Inflammatory macrophage treated with lipopolysaccharide for 4 hours (primary cell): ENCODE measurements around the gene RTL10.

Experiments used
- DNase-seq: peaks from one replicate; pipeline ENCODE4 v3.0.0-alpha.2; 2020

The RTL10 gene

GRCh38 chr22:19875531-19876313 lies 21.0 kb upstream of the RTL10 start:
- no peak for DNase-seq

DNA sequence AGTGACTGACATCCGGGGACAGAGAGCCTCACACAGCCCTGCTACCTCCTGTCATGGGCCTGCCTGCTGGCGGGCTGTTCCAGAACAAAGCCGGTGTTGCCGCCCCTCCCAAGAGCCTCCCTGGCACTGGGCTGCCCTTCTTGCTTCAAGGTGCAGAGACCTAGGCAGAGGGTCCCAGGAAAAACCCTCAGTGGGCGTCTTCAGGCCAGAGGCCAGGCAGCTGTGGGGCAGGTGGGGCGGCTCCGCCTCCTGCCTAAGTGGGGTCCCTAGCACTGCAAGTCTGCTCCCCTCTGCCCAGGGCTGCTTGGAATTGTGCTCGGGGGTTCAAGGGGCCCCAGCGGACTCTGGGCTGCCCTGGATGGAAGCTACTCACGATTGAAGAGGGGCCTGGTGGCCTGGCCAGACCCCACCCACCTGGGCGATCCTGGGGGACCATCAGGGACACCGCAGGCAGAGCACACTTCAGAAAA lies 20.4 kb upstream of the RTL10 start:
- no peak for DNase-seq

DNA sequence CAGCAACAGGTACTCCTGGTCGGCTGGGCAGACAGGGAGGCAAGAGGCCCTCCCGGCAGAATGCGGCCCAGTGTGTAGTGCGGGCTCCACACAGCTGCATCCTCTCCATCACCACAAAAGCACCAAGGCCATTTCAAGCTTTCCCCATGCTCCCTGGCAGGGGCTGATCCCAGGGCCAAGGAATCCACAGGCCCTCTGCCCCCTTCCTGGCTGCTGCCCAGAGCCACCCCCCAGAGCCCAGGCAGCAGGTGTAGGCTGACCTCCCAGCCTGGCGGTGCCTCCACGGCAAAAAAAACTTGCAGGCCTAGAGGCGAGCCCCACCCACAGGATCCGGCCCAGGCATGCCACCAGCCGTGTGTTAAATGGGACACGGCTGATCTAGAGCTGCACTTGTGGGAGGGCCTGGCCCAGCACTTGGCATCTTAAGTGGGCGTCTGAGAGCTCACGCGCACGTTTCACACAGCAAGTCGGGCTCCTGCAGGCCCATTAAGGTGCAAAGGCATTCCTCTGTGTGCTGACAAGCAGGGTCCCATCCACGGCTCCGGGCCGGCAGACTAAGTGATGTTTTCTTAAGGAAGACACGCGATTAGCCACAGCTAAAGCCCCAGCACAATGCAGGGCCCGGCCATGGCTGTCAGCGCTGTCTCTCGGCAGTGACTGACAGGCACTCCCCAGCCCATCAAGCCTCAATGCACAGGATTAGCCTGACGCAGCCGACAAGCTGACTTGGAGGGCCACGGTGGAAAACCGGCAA lies 19.8 kb upstream of the RTL10 start:
- no peak for DNase-seq

- DNase-seq, result no peak
These were observed 19.3 kb upstream of the RTL10 start for GRCh38 chr22:19873960-19874306.

- no peak for DNase-seq
These were observed 18.7 kb upstream of the RTL10 start for GRCh38 chr22:19873138-19873959.

DNA sequence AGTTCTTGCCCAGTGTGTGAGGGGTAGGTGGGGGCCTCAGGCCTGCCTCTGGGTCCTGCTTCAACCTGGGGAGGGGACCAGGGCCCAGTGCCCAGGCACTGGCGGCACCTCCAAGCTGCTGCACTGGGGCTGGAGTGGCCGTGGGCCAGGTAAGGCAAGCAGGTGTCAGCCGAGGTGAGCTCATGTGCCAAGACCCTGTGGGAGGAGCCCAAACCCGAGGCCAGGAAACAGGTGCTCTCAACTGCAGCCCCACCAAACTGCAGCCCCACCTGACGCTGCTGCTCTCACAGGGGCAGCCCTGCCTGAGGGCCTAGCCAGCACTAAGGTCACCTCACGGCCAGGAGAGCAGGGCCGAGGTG lies 18.1 kb upstream of the RTL10 start:
- no peak for DNase-seq

DNA sequence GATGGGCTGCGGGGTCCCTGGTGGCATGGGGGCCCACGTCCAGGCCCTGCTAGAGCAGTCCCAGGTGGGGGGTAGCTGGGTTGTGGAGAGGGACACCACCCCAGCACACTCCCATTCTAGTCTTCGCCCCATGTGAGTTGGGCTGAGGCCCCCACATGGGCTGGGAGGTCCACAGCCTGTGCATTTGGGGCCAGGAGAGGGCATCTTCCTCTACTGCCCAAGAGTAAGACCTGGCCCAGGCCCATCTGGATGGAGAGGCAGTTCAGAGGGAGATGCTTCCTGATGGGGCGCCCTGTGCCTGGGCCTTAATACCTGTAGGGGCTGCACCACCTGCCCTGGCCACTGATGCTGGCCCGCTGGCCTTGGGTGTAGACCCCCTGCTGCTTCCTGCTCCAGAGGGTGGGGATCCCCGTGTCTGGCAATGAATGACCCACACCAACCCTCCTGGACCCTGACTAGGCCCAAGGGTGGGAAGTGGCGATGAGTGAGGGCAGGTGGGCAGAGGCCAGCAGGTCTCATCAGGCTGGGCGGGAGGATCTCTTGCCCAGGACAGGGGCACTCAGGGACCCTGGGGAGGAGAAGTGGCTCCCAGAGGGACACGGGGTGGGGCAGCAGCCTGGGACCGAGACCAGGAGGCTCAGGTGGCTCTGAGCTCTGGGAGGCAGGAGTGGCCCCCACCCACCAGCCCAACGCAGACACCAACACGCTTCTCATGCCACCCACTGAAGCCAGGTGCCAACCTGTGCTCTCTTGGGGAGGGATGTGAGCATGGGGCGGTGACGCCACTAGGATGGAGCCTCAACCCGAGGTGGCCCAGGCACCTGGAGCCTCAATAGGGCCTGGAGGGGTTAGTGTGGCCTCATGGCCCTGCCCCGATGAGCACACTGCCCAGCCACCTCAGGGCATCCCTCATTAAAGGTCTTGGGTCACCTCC lies 17.4 kb upstream of the RTL10 start:
- DNase-seq, result no peak

DNA sequence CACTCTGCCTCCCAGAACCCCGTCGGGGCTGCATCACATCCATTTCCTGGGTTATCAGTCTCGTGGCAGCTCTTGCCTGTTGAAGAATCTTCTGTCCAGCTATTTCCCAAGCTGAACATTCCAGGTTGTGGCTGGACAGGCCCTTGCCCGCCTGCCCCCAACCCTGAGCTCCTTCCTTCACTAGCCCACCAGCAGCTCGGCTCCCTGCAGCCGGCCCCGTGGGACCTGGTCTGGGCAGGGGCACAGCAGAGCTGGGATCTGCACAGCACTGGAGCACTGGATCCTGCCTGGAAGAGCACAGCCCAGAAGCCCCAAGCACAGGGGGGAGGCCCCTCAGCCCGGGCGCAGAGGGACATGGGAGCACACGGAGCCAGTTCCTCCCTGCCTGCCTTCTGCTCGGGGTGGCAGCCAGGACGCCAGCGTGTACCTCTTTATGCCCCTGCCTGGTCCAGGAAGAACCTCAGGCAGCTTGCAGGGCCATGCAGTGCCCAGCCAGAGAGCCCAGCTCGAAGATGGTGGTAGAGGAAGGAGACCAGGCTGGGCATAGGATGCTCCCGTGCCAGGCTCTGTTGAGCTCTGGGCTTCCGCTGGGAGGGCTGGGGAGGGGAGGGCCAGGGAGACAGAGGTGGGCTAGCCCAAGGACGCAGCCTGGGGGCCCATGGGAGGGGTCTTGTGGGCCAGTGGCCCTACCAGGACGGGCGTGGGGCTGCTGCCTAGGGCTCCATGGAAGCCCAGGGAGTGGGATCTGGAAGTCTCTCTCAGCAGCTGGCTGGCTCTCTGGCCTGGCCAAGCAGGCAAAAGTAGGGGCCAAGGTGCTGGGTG lies 16.6 kb upstream of the RTL10 start:
- no peak for DNase-seq

DNA sequence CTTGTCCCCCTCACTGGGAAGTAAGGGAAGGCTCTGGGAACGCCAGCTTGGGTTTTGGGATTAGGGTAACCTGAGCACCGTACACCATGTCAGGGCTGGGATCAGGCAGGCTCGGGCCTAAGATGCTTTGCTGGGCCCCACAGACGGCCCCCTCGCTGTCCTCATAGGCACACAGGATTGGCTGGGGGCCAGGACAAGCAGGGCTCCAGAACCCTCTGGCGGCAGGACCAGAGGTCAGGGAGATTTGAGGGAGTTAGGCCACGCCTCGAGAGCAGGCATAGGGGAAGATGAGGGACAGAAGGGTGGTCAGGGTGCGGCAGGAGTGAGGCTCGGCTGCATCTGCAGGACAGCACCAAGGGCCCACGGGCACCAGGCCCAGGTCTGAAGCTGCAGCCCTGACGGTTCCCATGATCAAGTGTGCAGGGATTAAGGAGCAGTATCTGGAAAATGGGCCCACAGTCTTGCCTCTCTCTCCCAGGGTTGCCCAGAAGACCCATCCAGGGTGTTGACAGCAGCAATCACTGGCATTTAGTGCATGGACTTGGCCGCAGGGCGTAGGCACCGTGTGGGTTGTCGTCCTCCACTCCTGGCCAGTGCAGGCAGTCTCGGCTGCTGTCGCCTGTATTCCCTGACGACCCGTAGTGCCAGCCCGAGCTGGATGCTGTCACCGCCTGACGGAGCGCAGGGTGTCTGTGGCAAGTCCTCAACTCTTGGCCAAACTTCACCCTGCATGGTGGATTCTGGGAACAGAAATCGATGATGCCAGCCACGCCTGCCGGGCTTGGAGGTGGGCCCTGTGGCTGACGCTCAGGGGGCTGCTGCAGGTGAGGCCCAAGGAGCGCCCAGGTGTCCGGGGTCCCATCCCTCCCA lies 15.7 kb upstream of the RTL10 start:
- no peak for DNase-seq

DNA sequence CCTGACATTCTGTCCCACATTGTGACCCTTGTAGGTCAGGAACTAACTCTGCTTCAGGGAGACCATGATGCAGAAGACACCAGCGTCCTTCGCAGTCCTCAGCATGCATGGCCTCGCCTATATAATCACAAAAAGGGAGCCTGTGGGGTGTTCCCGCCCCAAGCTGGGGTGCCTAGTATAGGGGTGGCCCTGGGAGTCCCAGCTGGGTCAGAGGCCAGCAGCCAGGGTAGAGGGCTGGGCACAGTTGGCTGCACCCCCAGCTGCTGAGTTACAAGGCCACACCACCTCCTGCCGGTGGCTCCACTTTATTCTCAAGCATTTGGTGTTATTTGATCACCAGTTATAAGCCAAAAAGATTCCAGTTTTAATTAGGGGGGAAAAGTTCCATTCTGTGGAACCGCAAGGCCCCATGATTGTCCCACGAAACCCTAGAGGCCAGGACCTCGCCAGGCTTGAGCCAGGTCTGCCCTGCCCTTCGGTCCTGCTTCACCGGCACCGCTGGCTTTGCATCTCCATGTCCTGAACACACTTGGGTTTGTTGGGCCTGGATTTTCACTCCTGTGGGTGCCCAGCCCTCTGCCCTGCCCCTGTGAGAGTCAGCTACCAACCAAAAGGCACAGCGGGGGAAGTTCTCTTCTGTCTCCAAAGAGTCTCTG lies 15.0 kb upstream of the RTL10 start:
- no peak for DNase-seq

DNA sequence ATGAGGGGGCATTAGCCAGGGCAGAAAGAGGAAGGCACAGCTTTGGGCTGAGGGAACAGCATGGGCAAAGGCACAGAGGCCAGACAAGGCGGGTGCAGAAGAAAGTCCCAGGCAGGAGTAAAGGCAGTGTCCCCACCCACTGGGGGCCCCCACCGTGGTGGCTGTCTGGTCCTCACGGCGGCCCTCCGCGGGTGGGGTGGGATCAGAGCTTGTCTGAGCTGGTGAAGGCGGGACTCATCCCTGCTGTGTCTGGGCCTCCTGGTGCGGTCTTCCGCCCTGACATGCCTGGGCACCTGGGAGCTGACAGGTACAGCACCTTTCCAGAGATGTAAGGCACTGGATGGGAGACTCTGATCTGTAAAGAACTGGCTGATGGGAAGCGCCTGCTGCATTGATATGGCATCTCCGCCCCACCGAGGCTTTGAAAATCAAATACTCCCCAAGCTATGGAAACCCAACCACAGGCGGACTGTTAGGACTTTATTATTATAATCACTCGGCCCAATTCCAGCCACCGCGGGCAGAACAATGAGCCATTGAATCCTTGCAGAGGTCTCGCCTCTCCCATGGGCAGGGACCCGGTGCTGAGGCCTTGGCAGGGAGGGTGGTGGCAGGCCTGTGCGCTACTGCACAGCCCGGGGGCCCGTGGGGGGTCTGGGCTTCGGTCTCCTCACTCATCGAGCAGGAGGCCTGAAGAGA lies 14.2 kb upstream of the RTL10 start:
- DNase-seq, result no peak

DNA sequence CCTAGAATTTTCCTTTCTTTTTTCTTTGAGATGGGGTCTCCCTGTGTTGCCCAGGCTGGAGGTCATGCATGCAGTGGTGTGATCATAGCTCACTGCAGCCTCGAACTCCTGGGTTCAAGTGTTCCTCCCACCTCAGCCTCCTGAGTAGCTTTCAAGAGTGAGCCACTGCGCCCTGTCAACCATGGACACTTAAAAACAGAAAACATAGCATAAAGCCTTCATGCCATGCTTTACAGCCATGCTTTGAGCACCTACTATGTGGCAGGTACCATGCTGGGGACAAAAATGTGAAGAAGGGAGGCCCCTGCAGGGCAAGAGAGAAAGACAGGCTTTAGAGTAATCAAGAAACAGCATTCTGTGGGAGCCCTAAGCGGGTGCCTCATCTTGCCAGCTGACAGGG lies 13.7 kb upstream of the RTL10 start:
- DNase-seq, result no peak

GRCh38 chr22:19867617-19868016 lies 12.9 kb upstream of the RTL10 start:
- DNase-seq, result no peak

DNA sequence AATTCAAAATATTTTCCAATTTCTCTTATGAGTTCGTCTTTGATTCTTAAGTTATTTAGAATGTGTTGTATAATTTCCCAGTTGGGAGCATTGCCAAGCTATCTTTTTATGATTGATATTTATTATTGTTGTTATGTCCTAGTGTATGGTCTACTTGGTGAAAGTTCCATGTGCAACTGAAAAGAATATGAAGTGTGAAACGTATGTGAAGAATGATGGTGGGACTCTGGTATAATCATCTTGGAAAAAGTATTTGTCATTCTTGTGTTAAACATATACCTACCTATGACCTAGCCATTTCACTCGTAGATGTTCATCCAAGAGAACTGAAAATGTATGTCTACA lies 12.0 kb upstream of the RTL10 start:
- no peak for DNase-seq

GRCh38 chr22:19865141-19865829 lies 10.6 kb upstream of the RTL10 start:
- peak; percentile 89 for DNase-seq

GRCh38 chr22:19864538-19865106 lies 9.9 kb upstream of the RTL10 start:
- DNase-seq, result no peak

DNA sequence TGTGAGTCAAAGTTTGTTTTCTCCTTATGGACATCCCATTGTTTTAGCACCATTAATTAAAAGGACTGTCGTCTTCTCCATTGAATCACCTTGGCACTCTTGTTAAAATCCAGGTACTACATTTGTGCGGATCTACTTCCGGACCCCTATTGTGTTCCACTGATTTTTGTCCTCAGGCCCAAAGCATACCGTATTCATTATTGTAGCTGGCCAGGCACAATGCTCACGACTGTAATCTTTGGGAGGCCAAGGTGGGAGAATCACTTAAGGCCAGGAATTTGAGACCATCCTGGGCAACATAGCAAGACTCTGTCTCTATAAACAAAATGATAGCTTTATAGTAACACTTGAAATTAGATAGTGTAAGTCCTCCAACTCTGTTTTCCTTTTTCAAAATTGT lies 8.9 kb upstream of the RTL10 start:
- DNase-seq, result no peak

DNA sequence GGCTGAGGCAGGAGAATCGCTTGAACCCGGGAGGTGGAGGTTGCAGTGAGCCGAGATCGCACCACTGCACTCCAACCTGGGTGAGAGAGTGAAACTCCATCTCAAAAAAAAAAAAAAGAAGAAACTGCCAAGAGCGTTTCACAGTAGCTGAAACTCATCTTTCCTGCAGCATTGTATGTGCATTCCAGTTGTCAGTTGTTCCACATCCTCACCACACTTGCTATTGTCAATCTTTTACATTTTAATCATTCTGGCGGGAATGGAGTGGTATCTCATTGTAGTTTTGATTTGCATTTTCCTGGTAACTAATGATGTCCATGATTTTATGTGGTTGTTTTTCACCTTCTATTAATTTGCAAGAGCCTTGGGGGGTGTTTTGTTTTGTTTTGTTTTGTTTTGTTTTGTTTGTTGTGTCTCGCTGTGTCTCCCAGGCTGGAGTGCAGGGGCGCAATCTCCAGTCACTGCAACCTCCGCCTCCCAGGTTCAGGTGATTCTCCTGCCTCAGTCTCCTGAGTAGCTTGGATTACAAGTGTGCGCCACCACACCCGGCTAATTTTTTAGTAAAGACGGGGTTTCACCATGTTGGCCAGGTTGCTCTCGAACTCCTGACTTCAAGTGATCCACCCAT lies 8.1 kb upstream of the RTL10 start:
- DNase-seq, result no peak
